ENCODE measurements around the gene KCND2. TPM values are rescaled to one million over a fixed set of nuclear protein-coding genes. Genes with fewer than 3 reads are reported as not detected.

Gene KCND2
- total and polyA plus RNA-seq, 2 of the 4 experiments (the other 2 are of a cell fraction) = under 0.01 TPM; not detected in 1

- Histone ChIP-seq H3K56ac (ENCODE audit: extremely low read depth, insufficient read depth, low read length) (no peak overlapping the region), H3K23ac (ENCODE audit: low read depth, low read length) (no peak overlapping the region), H2BK5ac (ENCODE audit: low read depth, low read length, poor library complexity, severe bottlenecking) (no peak overlapping the region), H2BK120ac (ENCODE audit: low read depth, low read length) (no peak overlapping the region), H2AK9ac (replicated peaks; ENCODE audit: low read depth, low read length, poor library complexity) (no peak overlapping the region), H4K20me1 (ENCODE audit: insufficient read depth, low read length) (no peaks in the 10 kb centered on the region), H4K5ac (ENCODE audit: low read depth, low read length) (no peak overlapping the region), H3K18ac (ENCODE audit: low read depth, low read length) (no peak overlapping the region), H3K9me1 (ENCODE audit: insufficient read depth, low read length) (no peaks in the 10 kb centered on the region), H3K4me3 (ENCODE audit: insufficient read depth, low read depth, low read length) (no peak overlapping the region), H3K9me3 (ENCODE audit: control insufficient read depth, insufficient read depth, low read length) (no peaks in the 10 kb centered on the region), H3K4ac (ENCODE audit: low read depth, low read length) (no peak overlapping the region), H4K91ac (ENCODE audit: insufficient read depth, low read depth, low read length) (no peak overlapping the region), H3K4me2 (ENCODE audit: low read depth, low read length) (no peak overlapping the region), H2BK20ac (ENCODE audit: low read depth, low read length) (no peak overlapping the region), H3K4me1 (ENCODE audit: control insufficient read depth, insufficient read depth, low read length) (no peaks in the 10 kb centered on the region), H2AK5ac (ENCODE audit: low read depth, low read length) (no peak overlapping the region), H3K27ac (ENCODE audit: insufficient read depth, low read length) (no peak overlapping the region), H2AFZ (replicated peaks; ENCODE audit: low read length, poor library complexity) (no peak overlapping the region), H3K9ac (ENCODE audit: low read depth, low read length) (no peak overlapping the region), H3K14ac (replicated peaks; ENCODE audit: low read depth, low read length) (no peak overlapping the region), H3K27me3 (ENCODE audit: control insufficient read depth, insufficient read depth, low read length) (peaks cover 17% of the 10 kb centered on the region), H3K36me3 (ENCODE audit: control insufficient read depth, insufficient read depth, low read length) (no peaks in the 10 kb centered on the region), H3K79me1 (ENCODE audit: low read depth in 1 of 2, low read length in 2 of 2) (no peaks in the 10 kb centered on the region), H2BK15ac (ENCODE audit: low read depth, low read length) (no peak overlapping the region), H4K8ac (ENCODE audit: low read depth in 2 of 2, low read length in 2 of 2) (no peak overlapping the region)
- ChIA-PET POLR2A (ENCODE audit: unreplicated experiment) (no interaction called here), CTCF (no interaction called here)
- TF ChIP-seq CEBPB (IDR thresholded peaks at IDR 0.05; ENCODE audit: low read depth, low read length) (no peak), MAFK (IDR thresholded peaks at IDR 0.05; ENCODE audit: low read depth, low read length) (no peak), FOS (IDR thresholded peaks at IDR 0.05; ENCODE audit: low read depth, low read length) (no peak), POLR2A (IDR thresholded peaks at IDR 0.05; ENCODE audit: low read depth, low read length) (no peak), ELK1 (IDR thresholded peaks at IDR 0.05; ENCODE audit: borderline replicate concordance, low read depth, low read length) (no peak), RCOR1 (IDR thresholded peaks at IDR 0.05; ENCODE audit: insufficient replicate concordance, low read length) (no peak), CHD1 (IDR thresholded peaks at IDR 0.05; ENCODE audit: low read depth, low read length) (no peak), NFE2L2 (IDR thresholded peaks at IDR 0.05; ENCODE audit: low read depth, low read length) (no peak), BHLHE40 (IDR thresholded peaks at IDR 0.05; ENCODE audit: low read depth, low read length) (no peak)
- TF ChIP-seq, protein P1, sequence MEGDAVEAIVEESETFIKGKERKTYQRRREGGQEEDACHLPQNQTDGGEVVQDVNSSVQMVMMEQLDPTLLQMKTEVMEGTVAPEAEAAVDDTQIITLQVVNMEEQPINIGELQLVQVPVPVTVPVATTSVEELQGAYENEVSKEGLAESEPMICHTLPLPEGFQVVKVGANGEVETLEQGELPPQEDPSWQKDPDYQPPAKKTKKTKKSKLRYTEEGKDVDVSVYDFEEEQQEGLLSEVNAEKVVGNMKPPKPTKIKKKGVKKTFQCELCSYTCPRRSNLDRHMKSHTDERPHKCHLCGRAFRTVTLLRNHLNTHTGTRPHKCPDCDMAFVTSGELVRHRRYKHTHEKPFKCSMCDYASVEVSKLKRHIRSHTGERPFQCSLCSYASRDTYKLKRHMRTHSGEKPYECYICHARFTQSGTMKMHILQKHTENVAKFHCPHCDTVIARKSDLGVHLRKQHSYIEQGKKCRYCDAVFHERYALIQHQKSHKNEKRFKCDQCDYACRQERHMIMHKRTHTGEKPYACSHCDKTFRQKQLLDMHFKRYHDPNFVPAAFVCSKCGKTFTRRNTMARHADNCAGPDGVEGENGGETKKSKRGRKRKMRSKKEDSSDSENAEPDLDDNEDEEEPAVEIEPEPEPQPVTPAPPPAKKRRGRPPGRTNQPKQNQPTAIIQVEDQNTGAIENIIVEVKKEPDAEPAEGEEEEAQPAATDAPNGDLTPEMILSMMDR (conservative IDR thresholded peaks at IDR 0.05; ENCODE audit: low read depth, low read length) = no peak
- TF ChIP-seq, protein P2, sequence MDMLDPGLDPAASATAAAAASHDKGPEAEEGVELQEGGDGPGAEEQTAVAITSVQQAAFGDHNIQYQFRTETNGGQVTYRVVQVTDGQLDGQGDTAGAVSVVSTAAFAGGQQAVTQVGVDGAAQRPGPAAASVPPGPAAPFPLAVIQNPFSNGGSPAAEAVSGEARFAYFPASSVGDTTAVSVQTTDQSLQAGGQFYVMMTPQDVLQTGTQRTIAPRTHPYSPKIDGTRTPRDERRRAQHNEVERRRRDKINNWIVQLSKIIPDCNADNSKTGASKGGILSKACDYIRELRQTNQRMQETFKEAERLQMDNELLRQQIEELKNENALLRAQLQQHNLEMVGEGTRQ (IDR thresholded peaks at IDR 0.05; ENCODE audit: low read depth, low read length) = no peak
- intact Hi-C loops (cut with micrococcal nuclease) = loop anchor here (10.0 kb wide), 2 partner anchors 448 to 592 kb away; no protein-coding TSS in a partner anchor
- no TSS peak for BruUV-seq (replicated peaks)
- in situ Hi-C loops (cut with MboI; ENCODE audit: low sequenced_read_pairs) = loop anchor here (10.0 kb wide), 1 partner anchor 1002 kb away; no protein-coding TSS in a partner anchor
- dilution Hi-C loops (cut with HindIII; ENCODE audit: low sequenced_read_pairs, unreplicated experiment) = no loop called here
- DNase-seq (no peak), ATAC-seq (ENCODE audit: low read depth) (no peak)
These were observed 3.7 kb downstream of the KCND2 start for GRCh38 chr7:120276720-120277119.
